Measurements from ENCODE around the gene FLACC1.

Gene FLACC1

GRCh38 chr2:201402651-201403562 lies 45.8 kb upstream of the FLACC1 start:
- Histone ChIP-seq H3K9me3 (ENCODE audit: control insufficient read depth, low read length) (no peaks in the 10 kb centered on the region), H3K4me2 (ENCODE audit: low read length) (no peak overlapping the region), H3K36me3 (ENCODE audit: control insufficient read depth, insufficient read depth, low read length) (no peaks in the 10 kb centered on the region), H3K9ac (no peak overlapping the region), H3K79me2 (no peaks in the 10 kb centered on the region), H3K27me3 (ENCODE audit: control insufficient read depth, insufficient read depth, low read length) (no peaks in the 10 kb centered on the region), H3K27ac (no peak overlapping the region), H3K4me3 (ENCODE audit: low read depth, low read length) (no peak overlapping the region), H3K4me1 (peaks cover 10% of the 10 kb centered on the region), H2AFZ (no peak overlapping the region)
- no peak for TF ChIP-seq CTCF (IDR thresholded peaks at IDR 0.05)

- Histone ChIP-seq H3K4me1 (peaks cover 10% of the 10 kb centered on the region), H3K9ac (no peak overlapping the region)
Measured at GRCh38 chr2:201401815-201402214, 44.7 kb upstream of the FLACC1 start.

GRCh38 chr2:201396595-201396994 lies 39.5 kb upstream of the FLACC1 start:
- H3K4me1 ChIP-seq, result peaks cover 5% of the 10 kb centered on the region
- H3K4me2 ChIP-seq (ENCODE audit: low read length), result no peak overlapping the region
- no peaks in the 10 kb centered on the region for H3K9me3 ChIP-seq (ENCODE audit: control insufficient read depth, low read length)
- no peaks in the 10 kb centered on the region for H3K36me3 ChIP-seq (ENCODE audit: control insufficient read depth, insufficient read depth, low read length)
- no peak overlapping the region for H3K9ac ChIP-seq
- no peak overlapping the region for H3K27ac ChIP-seq
- no peaks in the 10 kb centered on the region for H3K79me2 ChIP-seq
- H2AFZ ChIP-seq, result no peak overlapping the region
- TF ChIP-seq CTCF (IDR thresholded peaks at IDR 0.05), result no peak
- H3K4me3 ChIP-seq (ENCODE audit: low read depth, low read length), result no peak overlapping the region
- H3K27me3 ChIP-seq (ENCODE audit: control insufficient read depth, insufficient read depth, low read length), result no peaks in the 10 kb centered on the region

More at GRCh38 chr2:201401815-201402214, 44.7 kb upstream of the FLACC1 start:
- no peak overlapping the region for H2AFZ ChIP-seq
- no peak overlapping the region for H3K4me3 ChIP-seq (ENCODE audit: low read depth, low read length)
- no peak overlapping the region for H3K4me2 ChIP-seq (ENCODE audit: low read length)
- TF ChIP-seq CTCF (IDR thresholded peaks at IDR 0.05), result no peak
- no peak overlapping the region for H3K27ac ChIP-seq
- no peaks in the 10 kb centered on the region for H3K27me3 ChIP-seq (ENCODE audit: control insufficient read depth, insufficient read depth, low read length)
- no peaks in the 10 kb centered on the region for H3K79me2 ChIP-seq
- no peaks in the 10 kb centered on the region for H3K9me3 ChIP-seq (ENCODE audit: control insufficient read depth, low read length)
- no peaks in the 10 kb centered on the region for H3K36me3 ChIP-seq (ENCODE audit: control insufficient read depth, insufficient read depth, low read length)

GRCh38 chr2:201383136-201383535 lies 26.0 kb upstream of the FLACC1 start:
- Histone ChIP-seq H3K9me3 (ENCODE audit: control insufficient read depth, low read length) (no peaks in the 10 kb centered on the region), H3K4me3 (ENCODE audit: low read depth, low read length) (no peak overlapping the region), H3K9ac (no peak overlapping the region), H3K27ac (no peak overlapping the region), H3K4me2 (ENCODE audit: low read length) (no peak overlapping the region), H3K79me2 (no peaks in the 10 kb centered on the region), H3K4me1 (no peaks in the 10 kb centered on the region), H3K36me3 (ENCODE audit: control insufficient read depth, insufficient read depth, low read length) (no peaks in the 10 kb centered on the region), H3K27me3 (ENCODE audit: control insufficient read depth, insufficient read depth, low read length) (no peaks in the 10 kb centered on the region), H2AFZ (no peak overlapping the region)
- no peak for TF ChIP-seq CTCF (IDR thresholded peaks at IDR 0.05)
